WTC11 (cell line): Measurements from ENCODE around the gene FGF21. TPM values are rescaled to one million over a fixed set of nuclear protein-coding genes. Genes with fewer than 3 reads are reported as not detected.
"Not testable (repeated sequence)": the region's sequence is repeated elsewhere in the genome, so short reads cannot be mapped to it uniquely, and the experiment has no call there.

Experiments
- ATAC-seq: fragments of 200-7000 bp; cut with Tn5 transposase; 2 replicates; pipeline ENCODE4 v1.10.0; 2021; ENCODE audit warnings: mild to moderate bottlenecking, moderate library complexity
- CTCF ChIA-PET: fragments of 300-600 bp; sonication (Branson Sonifier 250); formaldehyde crosslinking; loops from one replicate; lab custom pipeline; 2021; ENCODE audit warnings: antibody characterized with exemption; lab: Charles Lee
- POLR2A ChIA-PET: fragments of 350-600 bp; sonication (Branson Sonifier 250); formaldehyde crosslinking; loops from one replicate; lab custom pipeline; 2021; ENCODE audit warnings: antibody characterized with exemption; lab: Charles Lee
- DNase-seq: peaks from one replicate; pipeline ENCODE4 v3.0.0; 2021; ENCODE audit warnings: low spot score
- H3K27ac Mint-ChIP-seq: 2 replicates; pipeline ENCODE4 v1.8.0; 2021; ENCODE audit warnings: mixed read lengths
- H3K27me3 Mint-ChIP-seq: 2 replicates; pipeline ENCODE4 v1.8.0; 2021; ENCODE audit warnings: low read depth, mild to moderate bottlenecking, moderate library complexity, mixed read lengths
- H3K36me3 Mint-ChIP-seq: 2 replicates; pipeline ENCODE4 v1.8.0; 2021; ENCODE audit warnings: mixed read lengths
- H3K4me1 Mint-ChIP-seq: 2 replicates; pipeline ENCODE4 v1.8.0; 2022; ENCODE audit warnings: mixed read lengths
- H3K4me3 Mint-ChIP-seq: 2 replicates; pipeline ENCODE4 v1.8.0; 2021; ENCODE audit warnings: mild to moderate bottlenecking, moderate library complexity, mixed read lengths
- H3K9me3 Mint-ChIP-seq: 2 replicates; pipeline ENCODE4 v1.8.0; 2021; ENCODE audit warnings: mixed read lengths
- E2F5 ChIP-seq: sonication (generic); formaldehyde crosslinking; IDR thresholded peaks from 2 replicates; pipeline ENCODE4 v1.8.1; 2022; ENCODE audit warnings: mild to moderate bottlenecking, moderate library complexity, missing genetic modification reagents
- FOXJ3 ChIP-seq: sonication (generic); formaldehyde crosslinking; IDR thresholded peaks from 2 replicates; pipeline ENCODE4 v1.9.0; 2021; ENCODE audit warnings: missing genetic modification reagents, mild to moderate bottlenecking, borderline replicate concordance
- FOXP1 ChIP-seq: sonication (generic); formaldehyde crosslinking; IDR thresholded peaks from 2 replicates; pipeline ENCODE4 v1.8.0; 2022; ENCODE audit warnings: missing genetic modification reagents, mild to moderate bottlenecking, moderate library complexity, borderline replicate concordance
- HMGA2 ChIP-seq: fragments of 250-450 bp; sonication (Bioruptor Pico); IDR thresholded peaks from 2 replicates; pipeline ENCODE4 v1.4.0; 2021; ENCODE audit warnings: mild to moderate bottlenecking, moderate library complexity
- MLX ChIP-seq: sonication (generic); formaldehyde crosslinking; IDR thresholded peaks from 2 replicates; pipeline ENCODE4 v1.8.1; 2023; ENCODE audit warnings: mild to moderate bottlenecking, missing genetic modification reagents, moderate library complexity
- OVOL2 ChIP-seq: fragments of 250-450 bp; sonication (Bioruptor Pico); IDR thresholded peaks from 2 replicates; pipeline ENCODE4 v1.9.0; 2021; ENCODE audit warnings: mild to moderate bottlenecking, borderline replicate concordance
- PRDM15 ChIP-seq: sonication (generic); formaldehyde crosslinking; IDR thresholded peaks from 2 replicates; pipeline ENCODE4 v1.8.0; 2022; ENCODE audit warnings: missing genetic modification reagents
- SP1 ChIP-seq: sonication (generic); formaldehyde crosslinking; conservative IDR thresholded peaks from 2 replicates; pipeline ENCODE4 v1.8.1; 2022; ENCODE audit warnings: missing genetic modification reagents
- ZNF138 ChIP-seq: sonication (generic); formaldehyde crosslinking; conservative IDR thresholded peaks from 2 replicates; pipeline ENCODE4 v1.8.1; 2022; ENCODE audit warnings: mild to moderate bottlenecking, moderate library complexity, missing genetic modification reagents
- ZNF263 ChIP-seq: sonication (generic); formaldehyde crosslinking; IDR thresholded peaks from 2 replicates; pipeline ENCODE4 v1.8.1; 2022; ENCODE audit warnings: low read depth, mild to moderate bottlenecking, moderate library complexity, missing genetic modification reagents
- ZNF396 ChIP-seq: fragments of 250-450 bp; sonication (Bioruptor Pico); IDR thresholded peaks from 2 replicates; pipeline ENCODE4 v1.8.0; 2021; ENCODE audit warnings: mild to moderate bottlenecking, moderate library complexity, borderline replicate concordance
- ZNF532 ChIP-seq: fragments of 250-450 bp; sonication (Bioruptor Pico); IDR thresholded peaks from 2 replicates; pipeline ENCODE4 v1.9.0; 2021; ENCODE audit warnings: mild to moderate bottlenecking, borderline replicate concordance
- ZNF671 ChIP-seq: fragments of 250-450 bp; sonication (Bioruptor Pico); IDR thresholded peaks from 2 replicates; pipeline ENCODE4 v1.8.0; 2021; ENCODE audit warnings: mild to moderate bottlenecking
- total RNA-seq: library from RNA; stranded (reverse); gene quantifications from 3 replicates; pipeline ENCODE4 v1.2.3, GENCODE V29; 2021

FGF21 gene
- total RNA-seq, 1 experiment from 2014 or later: 0.26 TPM

GRCh38 chr19:48714759-48715675, 40.3 kb upstream of the FGF21 start:
- ChIA-PET CTCF (interaction anchor here (1.1 to 4.7 kb wide), 11 partner anchors 10 to 256 kb away, joined by 3 to 51 read pairs (median 7); partner anchors contain the start of genes CA11, FUT2 and RASIP1), POLR2A (interaction anchor here (1.1 to 2.3 kb wide), 3 partner anchors 10 to 32 kb away, joined by 3 to 20 read pairs (median 4); partner anchors contain the start of genes FUT2 and IZUMO1)
- H3K27me3 Mint-ChIP-seq: peaks cover 3% of the 10 kb centered on the region; the same call in 1 of the 2 replicates
- H3K27ac Mint-ChIP-seq: 0 out of 2 replicates have a peak overlapping the region, but pooled peaks have one; percentile 32
- H3K4me3 Mint-ChIP-seq: peak overlapping the region; percentile 79
- H3K36me3 Mint-ChIP-seq: peaks cover 14% of the 10 kb centered on the region
- ATAC-seq (no peak), DNase-seq (peak; percentile 24)
- TF ChIP-seq ZNF671 (0 out of 2 replicates have a peak, but pooled peaks have one; percentile 29), ZNF396 (no peak)
- peaks cover 38% of the 10 kb centered on the region for H3K4me1 Mint-ChIP-seq
- peaks cover 7% of the 10 kb centered on the region for H3K9me3 Mint-ChIP-seq

- peaks cover 44% of the 10 kb centered on the region for H3K4me1 Mint-ChIP-seq
- H3K36me3 Mint-ChIP-seq: peaks cover 14% of the 10 kb centered on the region
- DNase-seq (no peak), ATAC-seq (no peak)
- H3K27me3 Mint-ChIP-seq: peaks cover 3% of the 10 kb centered on the region; the same call in 1 of the 2 replicates
- TF ChIP-seq ZNF532 (CRISPR knock-in tag) (no peak), FOXJ3 (no peak), MLX (no peak), HMGA2 (CRISPR knock-in tag) (no peak), OVOL2 (CRISPR knock-in tag) (no peak)
- H3K9me3 Mint-ChIP-seq: peaks cover 7% of the 10 kb centered on the region
- H3K27ac Mint-ChIP-seq: no peak overlapping the region
- POLR2A ChIA-PET: interaction anchor here (1.0 to 1.4 kb wide), 3 partner anchors 9 to 70 kb away, joined by 3 to 6 read pairs (median 3); partner anchors contain the start of gene FUT2
- CTCF ChIA-PET: interaction anchor here (0.6 to 4.7 kb wide), 8 partner anchors 9 to 613 kb away, joined by 3 to 31 read pairs (median 6); partner anchors contain the start of gene CA11
- H3K4me3 Mint-ChIP-seq: peak overlapping the region; percentile 79
Measured at GRCh38 chr19:48715681-48716171, 39.6 kb upstream of the FGF21 start.

- no peak for TF ChIP-seq E2F5 (CRISPR knock-in tag)
- TF ChIP-seq SP1 (CRISPR knock-in tag): 0 out of 2 replicates have a peak, but pooled peaks have one; percentile 34
- TF ChIP-seq FOXP1 (CRISPR knock-in tag): 0 out of 2 replicates have a peak, but pooled peaks have one; percentile 43
- TF ChIP-seq PRDM15: peak; percentile 83
- TF ChIP-seq ZNF396: no peak
- 0 out of 2 replicates have a peak, but pooled peaks have one; percentile 25 for TF ChIP-seq ZNF138 (CRISPR knock-in tag)
- TF ChIP-seq ZNF263 (CRISPR knock-in tag): peak; percentile 96
- peaks cover 3% of the 10 kb centered on the region; the same call in 1 of the 2 replicates for H3K27me3 Mint-ChIP-seq
- ChIA-PET POLR2A (interaction anchor here (1.0 to 1.5 kb wide), 4 partner anchors 8 to 93 kb away, joined by 3 to 6 read pairs (median 4); partner anchors contain the start of gene FUT2), CTCF (interaction anchor here (0.7 to 4.7 kb wide), 10 partner anchors 8 to 128 kb away, joined by 3 to 31 read pairs (median 3); partner anchors contain the start of gene CA11)
- no peak overlapping the region for H3K27ac Mint-ChIP-seq
- no peaks in the 10 kb centered on the region for H3K9me3 Mint-ChIP-seq
- ATAC-seq: no peak
- peak; percentile 43 for DNase-seq
- peaks cover 44% of the 10 kb centered on the region for H3K4me1 Mint-ChIP-seq
- H3K36me3 Mint-ChIP-seq: peaks cover 7% of the 10 kb centered on the region; the same call in 1 of the 2 replicates
- peak overlapping the region; percentile 60 for H3K4me3 Mint-ChIP-seq
Measured at GRCh38 chr19:48716562-48717291, 38.6 kb upstream of the FGF21 start.

- not testable (repeated sequence) for H3K27me3 Mint-ChIP-seq, DNase-seq, ATAC-seq, H3K4me3 Mint-ChIP-seq, H3K36me3 Mint-ChIP-seq, H3K9me3 Mint-ChIP-seq, H3K27ac Mint-ChIP-seq
- CTCF ChIA-PET: interaction anchor here (0.7 kb wide), 1 partner anchor 187 kb away, joined by 3 read pairs; no protein-coding TSS in a partner anchor
- H3K4me1 Mint-ChIP-seq: peaks cover 37% of the 10 kb centered on the region
- POLR2A ChIA-PET: interaction anchor here (1.2 kb wide), 1 partner anchor 45 kb away, joined by 3 read pairs; no protein-coding TSS in a partner anchor
Measured at GRCh38 chr19:48718106-48718505, 37.2 kb upstream of the FGF21 start.
